Activated CD4-positive, CD25-positive, alpha-beta regulatory T cell treated with anti-CD3 and anti-CD28 coated beads, Interleukin-2, amount 50 U/mL, for 72 hours (primary cell): Measurements from ENCODE around the gene TADA2A.
"Not testable (repeated sequence)": the region's sequence is repeated elsewhere in the genome, so short reads cannot be mapped to it uniquely, and the experiment has no call there.

Experiments used
- DNase-seq: peaks from one replicate; pipeline ENCODE4 v3.0.0; 2021

Gene TADA2A

DNA sequence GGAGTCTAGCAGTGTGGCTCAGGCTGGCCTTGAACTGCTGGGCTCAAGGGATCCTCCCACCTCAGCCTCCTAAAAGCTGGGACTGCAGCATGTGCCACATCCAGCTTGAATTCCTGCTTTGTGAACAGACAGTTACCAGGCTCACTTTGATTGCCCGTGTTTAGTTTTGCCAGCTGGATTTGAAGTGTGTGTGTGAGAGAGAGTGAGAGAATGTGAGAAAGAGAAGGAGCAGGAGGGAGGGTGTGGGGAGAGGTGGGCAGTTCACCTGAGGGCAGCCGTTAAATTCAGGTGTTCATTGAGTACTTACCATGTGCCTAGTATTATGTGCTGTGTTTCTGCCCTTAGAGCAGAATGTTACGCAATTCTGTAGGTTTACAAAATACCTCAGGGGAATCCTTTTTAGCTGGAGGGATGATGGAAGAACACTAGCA is 87.7 kb downstream of the TADA2A start:
- no peak for DNase-seq

DNA sequence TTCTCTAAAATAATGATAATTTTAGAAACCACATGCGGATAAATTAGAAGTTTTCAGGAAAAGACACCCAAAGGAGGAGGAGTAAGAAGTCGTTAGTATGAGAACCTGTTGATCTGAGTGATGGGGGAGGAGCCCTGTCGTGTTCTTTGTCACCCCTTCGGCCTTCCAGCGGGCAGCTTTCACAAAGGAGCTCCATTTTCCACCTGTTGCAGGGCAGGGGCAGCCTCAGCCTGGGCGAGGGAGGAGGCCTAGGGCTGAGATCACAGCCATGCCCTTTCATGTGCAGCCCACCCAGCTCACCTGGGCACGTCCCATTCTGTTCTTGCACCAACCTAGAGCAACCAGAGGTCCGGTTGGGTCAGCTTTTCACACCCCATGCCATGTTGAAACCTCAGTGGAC is 88.3 kb downstream of the TADA2A start:
- no peak for DNase-seq

DNA sequence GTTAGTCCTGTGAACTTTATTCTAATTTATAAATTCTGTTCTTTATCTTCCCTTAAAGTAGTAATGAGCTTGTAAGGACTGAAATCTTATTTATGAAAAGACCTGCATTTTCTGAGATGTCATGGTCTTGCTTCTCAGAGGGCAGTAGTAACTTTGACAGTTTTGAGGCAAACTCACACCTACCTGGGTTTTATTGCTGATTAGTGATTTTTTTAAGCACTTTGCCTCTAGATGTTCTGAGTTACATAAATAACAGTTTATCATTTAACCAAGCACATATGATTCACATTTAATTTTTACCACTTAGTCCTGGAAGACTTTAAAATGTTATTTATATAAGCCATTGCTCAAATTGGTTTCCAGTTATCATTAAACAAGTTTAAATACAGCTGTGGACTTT is 93.7 kb downstream of the TADA2A start:
- no peak for DNase-seq

DNA sequence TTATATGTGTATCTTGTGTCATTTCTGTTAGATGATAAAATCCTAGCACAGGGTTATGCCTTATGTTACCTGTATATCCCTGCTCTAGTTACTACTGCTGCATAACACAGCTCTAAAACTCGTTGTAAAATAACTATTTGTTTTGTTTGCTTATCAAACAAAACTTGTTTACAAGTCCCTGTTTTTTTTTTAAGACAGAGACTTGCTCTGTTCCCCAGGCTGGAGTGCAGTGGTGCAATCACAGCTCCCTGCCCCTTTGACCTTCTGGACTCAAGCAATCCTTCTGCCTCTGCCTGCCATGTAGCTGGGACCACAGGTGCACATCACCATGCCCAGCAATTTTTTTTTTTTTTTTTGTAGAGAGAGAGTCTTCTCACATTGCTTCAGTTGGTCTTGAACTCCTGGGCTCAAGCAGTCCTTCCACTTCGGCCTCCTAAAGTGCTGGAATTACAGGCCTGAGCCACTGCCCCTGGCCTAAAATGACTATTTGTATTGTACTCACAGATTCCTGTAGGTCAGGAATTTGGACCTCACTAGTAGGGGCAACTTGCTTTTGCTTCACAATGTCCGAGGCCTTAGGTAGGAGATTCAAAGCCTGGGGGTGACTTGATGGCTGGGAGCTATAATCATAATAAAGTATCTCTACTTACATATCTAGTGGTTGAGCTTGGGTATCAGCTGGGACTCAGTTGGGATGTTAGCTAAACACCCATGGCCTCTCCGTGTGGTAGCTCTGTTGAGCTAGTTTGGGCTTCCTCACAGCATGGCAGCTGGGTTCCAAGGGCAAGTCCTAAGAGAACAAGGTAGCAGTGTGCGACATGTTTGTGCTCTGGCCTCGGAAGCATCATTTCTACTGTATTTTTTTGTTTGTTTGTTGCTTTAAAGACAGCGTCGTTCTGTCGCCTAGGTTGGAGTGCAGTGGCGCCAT is 95.6 kb downstream of the TADA2A start:
- no peak for DNase-seq

DNA sequence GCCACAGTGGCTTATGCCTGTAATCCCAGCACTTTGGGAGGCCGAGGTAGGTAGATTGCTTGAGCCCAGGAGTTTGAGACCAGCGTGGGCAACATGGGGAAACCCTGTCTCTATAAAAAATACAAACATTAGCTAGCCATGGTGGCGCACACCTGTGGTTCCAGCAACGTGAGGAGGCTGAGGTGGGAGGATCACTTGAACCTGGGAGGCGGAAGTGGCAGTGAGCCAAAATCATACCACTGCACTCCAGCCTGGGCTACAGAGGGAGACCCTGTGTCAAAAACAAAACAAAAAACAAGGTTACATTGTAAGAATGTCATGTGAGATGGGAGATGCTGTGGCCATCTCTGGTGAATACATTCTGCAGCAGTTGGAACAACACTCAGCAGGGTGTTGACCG is 96.5 kb downstream of the TADA2A start:
- DNase-seq, result no peak

DNA sequence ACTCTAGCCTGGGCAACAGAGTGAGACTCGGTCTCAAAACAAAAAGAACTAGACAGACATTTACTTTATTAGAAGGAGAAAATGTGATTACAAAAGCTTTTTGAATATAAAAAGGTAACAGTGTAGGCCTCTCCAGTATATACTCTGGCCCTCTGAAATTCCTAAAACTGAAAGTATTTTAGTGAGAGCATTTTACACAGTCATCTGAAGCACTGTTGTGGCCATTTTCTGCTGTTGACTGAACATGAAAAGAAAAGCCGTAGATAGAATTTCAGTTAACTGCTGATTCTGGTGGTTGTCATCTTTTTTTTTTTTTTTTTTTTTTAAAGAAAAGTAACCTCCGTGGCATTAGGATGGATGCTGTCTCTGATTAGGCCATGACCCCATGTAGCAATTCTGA is 98.6 kb downstream of the TADA2A start:
- DNase-seq, result no peak

DNA sequence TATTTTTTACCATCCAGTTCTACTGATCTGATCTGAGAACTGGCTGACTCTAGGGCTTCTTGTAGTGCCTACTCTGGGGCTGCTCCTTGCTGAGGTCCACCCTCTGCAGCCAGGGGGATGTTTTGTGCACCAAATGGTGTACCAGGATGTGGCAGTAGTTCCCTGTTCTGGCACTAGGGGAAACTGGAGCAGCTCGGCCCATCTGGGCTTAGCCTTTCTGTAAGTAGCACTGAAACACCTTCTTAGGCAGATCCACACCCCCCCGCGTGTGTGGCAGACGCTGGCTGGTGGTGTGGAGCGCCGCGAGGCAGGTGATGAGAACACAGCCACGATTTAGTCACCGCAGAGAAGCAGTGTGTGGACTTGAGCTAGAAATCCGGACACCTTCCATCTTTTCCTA is 100.0 kb downstream of the TADA2A start:
- no peak for DNase-seq

DNA sequence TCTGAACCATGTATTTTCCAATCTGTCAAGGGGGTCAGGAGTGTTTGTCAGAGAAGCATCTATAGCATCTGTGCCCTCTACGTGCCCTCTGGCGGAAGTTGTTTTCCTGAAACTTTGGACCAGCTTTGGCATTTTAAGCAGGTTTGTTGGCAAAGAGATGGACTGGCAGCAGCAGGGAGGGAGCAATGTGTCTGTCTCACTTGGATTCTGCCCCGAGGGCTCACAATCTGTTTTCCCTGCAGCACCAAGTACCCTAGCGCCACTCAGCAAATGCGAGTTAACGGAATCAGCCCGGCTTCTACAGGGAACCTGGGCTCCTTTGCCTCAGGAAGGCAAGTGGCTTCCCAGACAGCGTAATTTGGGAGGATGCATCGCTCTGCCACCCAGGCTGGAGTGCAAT is 100.4 kb downstream of the TADA2A start:
- DNase-seq, result no peak

DNA sequence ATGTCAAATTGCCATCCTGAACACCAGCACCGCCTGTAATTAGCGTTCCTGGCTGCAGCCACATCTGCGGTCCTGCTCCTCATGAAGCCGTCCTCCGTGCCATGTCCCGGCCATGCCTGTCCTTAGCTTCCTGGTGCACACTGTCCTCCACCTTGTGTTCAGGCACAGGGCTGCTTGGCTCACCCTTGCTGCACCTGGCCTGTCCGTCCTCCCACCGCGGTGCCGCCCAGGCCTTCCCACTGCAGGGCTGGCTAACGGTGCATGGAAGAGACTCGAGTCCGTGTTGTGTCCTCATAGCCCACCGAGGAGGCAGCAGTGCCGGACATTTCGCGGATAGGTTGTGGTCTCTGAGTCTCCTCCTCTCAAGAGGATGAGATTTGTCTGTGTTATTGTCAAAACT is 103.4 kb downstream of the TADA2A start:
- no peak for DNase-seq

DNA sequence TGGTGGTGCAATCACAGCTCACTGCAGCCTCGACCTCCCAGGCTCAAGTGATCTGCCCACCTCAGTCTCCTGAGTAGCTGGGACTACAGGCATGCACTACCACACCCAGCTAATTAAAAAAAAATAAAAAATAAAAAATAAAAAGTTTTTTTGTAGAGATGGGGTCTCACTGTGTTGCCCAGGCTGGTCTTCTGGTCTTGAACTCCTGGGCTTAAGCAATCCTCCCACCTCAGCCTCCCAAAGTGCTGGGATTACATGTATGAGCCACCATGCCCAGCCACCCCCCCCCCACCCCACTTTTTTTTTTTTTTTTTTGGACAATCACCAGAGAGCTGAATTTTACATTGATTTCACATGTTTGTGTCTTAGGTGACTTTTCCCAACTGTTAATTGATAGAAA is 105.0 kb downstream of the TADA2A start:
- not testable (repeated sequence) for DNase-seq

DNA sequence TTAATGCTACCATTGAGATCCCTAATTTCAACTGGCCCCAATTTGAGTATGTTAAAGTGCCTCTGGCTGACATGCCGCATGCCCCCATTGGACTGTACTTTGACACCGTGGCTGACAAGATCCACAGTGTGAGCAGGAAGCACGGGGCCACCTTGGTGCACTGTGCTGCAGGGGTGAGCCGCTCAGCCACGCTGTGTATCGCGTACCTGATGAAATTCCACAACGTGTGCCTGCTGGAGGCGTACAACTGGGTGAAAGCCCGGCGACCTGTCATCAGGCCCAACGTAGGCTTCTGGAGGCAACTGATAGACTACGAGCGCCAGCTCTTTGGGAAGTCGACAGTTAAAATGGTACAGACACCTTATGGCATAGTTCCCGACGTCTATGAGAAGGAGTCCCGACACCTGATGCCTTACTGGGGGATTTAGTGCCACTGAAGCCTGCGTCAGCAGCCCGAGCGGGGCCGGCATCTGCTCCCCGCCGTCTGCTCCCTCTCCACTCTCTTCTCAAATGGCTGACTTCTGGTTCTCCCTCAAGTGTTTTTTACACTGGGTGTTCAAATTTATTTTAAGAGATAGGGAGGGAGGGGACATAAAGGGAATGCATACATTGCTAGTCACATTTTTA is 105.9 kb downstream of the TADA2A start:
- DNase-seq, result no peak

DNA sequence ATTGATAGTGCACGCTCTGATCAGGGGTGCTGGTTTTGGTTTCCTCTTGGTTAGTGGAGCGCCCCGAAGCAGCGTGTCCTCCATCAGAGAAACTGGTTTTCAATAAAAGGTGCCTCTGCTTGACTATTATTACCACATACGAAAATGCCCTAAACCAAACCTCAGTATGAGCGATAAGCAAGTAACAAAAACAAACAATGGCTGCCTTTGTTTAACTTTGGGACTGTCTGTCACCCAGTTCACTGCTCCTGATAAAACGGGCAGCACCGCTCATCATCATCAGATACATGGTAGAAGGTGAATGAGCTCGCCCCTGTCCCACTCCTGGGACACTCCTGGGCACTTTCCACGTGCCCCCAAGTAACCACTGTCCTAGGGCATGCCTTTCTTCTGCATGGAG is 107.0 kb downstream of the TADA2A start:
- no peak for DNase-seq

DNA sequence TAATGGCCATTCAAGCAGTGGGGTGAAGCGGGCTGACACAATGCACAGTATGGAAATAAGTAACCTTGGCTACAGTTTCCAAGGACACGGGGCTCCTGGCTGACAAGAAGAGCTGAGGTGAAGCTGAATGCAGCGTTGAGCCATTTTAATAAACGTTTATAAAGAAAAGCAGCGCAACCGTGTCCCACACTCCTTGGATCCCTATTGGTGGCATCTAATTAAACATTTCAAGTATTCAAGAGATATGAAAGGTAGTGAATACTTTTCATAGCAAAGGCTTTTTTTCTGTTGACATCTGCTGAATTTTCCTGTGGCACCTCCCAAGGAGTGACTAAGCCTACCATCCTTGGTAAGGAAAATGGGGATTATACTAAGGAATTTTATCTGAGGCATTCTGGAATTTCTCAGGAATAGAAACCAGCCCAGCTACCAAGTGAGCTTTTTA is 109.5 kb downstream of the TADA2A start:
- no peak for DNase-seq

DNA sequence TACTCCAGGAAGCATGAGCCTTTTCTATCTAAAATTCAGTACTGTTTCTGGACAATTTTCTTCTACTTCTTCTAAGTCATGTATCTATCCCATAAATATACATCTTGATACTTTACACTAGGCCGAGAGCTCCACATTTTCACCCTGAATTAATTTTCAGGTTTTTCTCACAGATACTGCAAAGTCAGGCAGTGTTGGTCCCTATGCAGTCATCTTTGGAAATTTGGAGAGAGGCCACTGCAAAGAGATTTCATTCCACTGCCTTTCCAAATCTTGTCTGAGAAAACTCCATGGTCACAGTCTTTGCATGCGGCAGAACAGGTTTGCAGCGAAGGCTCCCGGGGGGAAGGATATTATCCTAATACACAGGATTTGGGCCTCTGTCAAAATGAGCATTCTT is 111.2 kb downstream of the TADA2A start:
- no peak for DNase-seq

DNA sequence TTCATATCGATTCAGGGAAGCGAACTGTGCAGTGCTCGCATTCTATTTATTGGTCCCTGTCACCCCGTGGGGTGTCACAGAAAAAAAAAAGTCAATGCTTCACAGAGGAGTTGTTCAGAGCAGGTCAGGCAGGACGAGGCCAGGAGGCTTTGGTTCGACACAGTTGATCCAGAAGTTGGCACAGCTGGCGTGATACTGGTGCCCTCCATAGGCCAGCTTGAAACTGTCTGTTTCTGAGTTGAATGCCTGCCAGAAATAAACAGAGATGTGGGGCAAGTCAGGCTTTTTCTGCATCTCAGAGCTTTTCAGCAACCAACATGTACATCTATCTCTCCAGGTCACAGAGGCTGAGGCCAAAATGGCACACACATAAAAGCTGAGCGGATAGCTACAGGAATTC is 112.1 kb downstream of the TADA2A start:
- DNase-seq, result no peak

DNA sequence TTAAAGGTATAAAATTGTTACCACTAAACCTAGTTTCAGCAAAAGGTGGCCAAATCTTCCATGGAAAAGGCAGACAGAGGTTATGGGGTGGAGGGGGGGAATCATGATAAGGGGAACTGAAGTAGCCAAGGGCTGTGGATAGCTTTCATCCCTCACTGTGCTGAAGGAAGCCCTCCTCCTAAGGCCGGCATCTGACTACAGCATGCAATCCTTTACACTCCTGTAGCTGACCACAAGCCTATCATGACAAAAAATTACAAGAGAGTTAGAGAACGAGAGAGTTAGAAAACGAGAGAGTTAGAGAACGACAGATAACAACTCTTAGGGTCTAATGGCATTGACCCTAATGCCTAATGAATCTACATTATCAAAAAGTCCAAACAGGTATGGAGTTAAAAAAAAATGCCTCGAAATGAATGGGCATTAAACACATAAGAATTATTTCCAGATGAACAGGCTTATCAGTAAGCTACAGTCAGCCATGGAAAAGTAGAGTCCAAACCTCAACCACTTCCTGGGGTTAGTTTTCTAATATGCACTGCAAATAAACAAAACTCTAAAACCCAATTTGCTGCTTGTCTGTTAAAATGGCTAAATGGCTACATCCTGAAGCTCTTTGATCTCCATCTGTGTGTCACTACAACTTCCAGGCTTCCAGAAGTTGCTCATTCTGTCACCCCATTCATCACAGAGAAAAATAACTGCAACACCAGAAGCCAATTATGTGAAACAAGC is 112.7 kb downstream of the TADA2A start:
- DNase-seq, result no peak

DNA sequence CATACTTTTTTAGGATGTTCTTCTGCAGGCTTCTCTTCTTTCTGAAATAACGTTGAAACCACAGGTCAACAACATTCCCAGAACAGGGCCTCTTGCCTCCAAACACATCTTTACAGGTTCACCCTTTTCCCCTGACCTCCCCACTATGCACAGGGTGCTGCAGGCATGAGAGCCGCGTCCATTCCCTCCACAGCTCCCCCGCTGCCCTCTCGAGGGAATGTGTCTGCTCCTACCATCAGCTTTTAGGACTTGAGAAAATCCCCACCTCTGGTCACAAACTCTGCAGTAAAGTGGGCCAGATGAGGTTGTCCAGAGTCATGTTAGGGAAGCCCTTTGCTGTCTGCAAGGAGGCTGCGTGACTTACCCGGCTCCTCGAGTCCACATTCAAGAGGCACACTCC is 113.5 kb downstream of the TADA2A start:
- DNase-seq, result no peak

DNA sequence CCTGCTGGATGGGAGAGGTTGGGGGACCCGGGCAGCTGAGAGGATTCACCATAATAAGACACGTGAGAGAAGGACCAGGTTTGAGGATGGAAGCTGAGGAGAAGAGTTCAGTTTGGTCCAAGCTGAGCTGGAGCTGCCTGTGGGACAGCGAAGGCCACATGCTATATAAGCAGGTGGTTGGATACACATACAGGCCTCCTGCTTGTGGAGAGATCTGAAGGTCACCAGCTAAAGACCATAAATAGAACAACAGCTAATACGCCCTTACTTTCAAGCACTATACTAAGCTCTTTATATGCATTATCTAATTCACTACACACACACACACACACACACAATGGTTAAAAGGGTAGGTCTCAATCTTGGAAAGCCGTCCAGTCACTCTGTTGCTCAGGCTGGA is 115.1 kb downstream of the TADA2A start:
- no peak for DNase-seq

DNA sequence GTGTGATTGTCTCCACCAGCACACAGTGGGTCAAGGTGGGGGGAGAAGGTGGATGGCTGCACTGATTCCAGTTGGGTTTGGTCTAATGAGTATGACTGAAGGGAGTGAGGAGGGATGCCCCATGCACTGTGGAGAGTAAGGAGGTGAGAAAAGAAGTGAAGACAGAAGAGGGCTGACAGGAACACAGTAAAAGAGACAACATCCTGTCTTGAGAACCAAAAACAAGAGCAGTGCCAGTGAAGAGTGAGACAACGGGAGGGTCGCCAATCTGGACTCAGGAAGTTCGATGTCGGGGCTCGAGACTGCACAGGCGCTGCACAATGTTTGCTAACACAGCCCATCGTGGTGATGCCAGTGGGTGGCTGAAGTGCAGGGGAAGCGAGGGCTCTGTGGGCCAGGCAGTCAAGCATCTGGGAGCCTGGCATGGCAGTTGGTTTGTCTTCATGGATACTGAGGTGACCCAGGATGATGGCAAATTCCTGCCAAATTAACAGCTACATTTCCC is 117.1 kb downstream of the TADA2A start:
- no peak for DNase-seq

DNA sequence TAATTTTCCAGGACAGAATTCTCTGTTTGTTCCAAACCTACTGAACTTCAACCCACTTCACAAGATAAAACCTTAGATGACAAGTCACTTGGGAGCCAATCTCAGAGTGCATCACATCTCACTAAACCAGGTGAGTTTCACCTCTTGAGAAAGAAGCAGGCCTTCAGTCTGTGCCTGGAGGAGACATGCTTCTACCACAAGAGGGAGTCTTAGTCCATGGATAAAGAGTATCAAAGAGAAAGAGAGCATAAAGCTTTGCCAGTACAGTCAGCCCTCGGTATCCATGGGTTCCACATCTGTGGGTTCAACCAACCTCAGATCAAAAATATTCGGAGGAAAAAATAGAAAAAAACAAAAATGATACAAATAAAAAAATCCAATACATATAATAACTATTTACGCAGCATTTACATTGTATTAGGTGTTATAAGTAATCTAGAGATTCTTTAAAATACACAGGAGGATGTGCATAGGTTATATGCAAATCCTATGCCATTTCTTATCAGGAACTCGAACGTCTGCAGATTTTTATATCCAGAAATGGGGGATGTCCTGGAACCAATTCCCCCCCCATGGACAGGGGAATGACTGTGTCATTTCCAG is 120.7 kb downstream of the TADA2A start:
- DNase-seq, result no peak
